Measurements from ENCODE around the gene MREG. TPM values are rescaled to one million over a fixed set of nuclear protein-coding genes. Genes with fewer than 3 reads are reported as not detected.
A peak's percentile ranks its signal among the peaks of the same experiment; 100 is the strongest.
"Not testable (repeated sequence)": the region's sequence is repeated elsewhere in the genome, so short reads cannot be mapped to it uniquely, and the experiment has no call there.

MREG gene
- total RNA-seq, 4 donors from 2014 or later = 2.2 to 5.6 (median 3.7) TPM

DNA sequence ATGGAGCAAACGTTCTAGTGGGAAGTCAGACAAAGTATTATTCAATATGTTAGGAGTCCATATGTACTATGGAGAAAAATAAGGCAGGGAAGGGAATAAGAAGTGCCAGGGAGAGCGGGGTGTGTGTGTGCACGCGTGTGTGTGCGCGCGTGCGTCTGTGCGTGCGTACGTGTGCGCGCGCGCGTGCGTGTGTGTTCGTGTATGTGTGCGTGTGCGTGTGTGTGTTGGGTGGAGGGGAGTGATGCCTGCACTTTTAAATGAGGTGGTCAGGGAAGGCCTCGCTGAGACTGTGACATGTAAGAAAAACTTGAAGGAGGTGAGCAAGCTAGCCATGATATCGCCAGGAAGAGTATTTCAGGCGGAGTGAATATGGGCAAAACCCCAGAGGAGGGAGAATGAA lies 1.6 kb upstream of the MREG start:
- ATAC-seq (ENCODE audit: low FRiP score) = no peak

DNA sequence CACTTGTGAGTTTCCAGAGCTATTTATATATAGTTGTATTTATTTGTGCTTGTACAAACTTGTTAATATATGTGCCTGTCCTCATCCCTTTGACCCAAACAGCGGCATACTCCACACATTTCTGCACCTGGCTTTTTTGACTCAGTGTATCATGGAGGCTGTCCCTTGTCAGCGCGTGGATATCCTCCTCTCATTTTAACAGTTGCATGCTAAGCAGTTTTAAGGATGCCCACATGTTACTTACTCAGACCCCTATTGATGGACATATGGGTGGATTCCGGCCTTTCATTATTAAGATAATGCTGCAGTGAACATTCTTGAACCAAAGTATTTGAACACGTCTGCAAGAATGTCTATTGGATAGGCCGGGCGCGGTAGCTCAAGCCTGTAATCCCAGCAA lies 655 bp upstream of the MREG start:
- TF ChIP-seq, protein P1, sequence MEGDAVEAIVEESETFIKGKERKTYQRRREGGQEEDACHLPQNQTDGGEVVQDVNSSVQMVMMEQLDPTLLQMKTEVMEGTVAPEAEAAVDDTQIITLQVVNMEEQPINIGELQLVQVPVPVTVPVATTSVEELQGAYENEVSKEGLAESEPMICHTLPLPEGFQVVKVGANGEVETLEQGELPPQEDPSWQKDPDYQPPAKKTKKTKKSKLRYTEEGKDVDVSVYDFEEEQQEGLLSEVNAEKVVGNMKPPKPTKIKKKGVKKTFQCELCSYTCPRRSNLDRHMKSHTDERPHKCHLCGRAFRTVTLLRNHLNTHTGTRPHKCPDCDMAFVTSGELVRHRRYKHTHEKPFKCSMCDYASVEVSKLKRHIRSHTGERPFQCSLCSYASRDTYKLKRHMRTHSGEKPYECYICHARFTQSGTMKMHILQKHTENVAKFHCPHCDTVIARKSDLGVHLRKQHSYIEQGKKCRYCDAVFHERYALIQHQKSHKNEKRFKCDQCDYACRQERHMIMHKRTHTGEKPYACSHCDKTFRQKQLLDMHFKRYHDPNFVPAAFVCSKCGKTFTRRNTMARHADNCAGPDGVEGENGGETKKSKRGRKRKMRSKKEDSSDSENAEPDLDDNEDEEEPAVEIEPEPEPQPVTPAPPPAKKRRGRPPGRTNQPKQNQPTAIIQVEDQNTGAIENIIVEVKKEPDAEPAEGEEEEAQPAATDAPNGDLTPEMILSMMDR (IDR thresholded peaks at IDR 0.05) = no peak
- DNase-seq (ENCODE audit: low spot score) (no peak), ATAC-seq (ENCODE audit: low FRiP score) (no peak)

More for the DNA sequence above, 1.6 kb upstream of the MREG start:
- DNase-seq (ENCODE audit: low spot score) = no peak
- TF ChIP-seq, protein P1 (IDR thresholded peaks at IDR 0.05) = no peak

DNA sequence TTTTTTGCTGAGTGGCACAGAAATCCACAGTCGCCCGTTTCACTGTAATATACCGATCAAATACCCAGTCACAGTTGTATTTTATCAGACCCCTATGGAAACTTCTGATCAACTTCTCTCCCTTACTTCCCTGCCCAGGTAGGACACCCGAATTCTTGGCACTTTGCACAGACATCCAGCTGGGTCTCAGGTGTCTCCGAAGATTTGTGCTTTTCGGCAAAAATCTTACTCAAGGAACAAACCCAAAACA lies 596 bp downstream of the MREG start:
- ATAC-seq (ENCODE audit: low FRiP score) = no peak
- TF ChIP-seq, protein P1 (IDR thresholded peaks at IDR 0.05) = no peak

DNA sequence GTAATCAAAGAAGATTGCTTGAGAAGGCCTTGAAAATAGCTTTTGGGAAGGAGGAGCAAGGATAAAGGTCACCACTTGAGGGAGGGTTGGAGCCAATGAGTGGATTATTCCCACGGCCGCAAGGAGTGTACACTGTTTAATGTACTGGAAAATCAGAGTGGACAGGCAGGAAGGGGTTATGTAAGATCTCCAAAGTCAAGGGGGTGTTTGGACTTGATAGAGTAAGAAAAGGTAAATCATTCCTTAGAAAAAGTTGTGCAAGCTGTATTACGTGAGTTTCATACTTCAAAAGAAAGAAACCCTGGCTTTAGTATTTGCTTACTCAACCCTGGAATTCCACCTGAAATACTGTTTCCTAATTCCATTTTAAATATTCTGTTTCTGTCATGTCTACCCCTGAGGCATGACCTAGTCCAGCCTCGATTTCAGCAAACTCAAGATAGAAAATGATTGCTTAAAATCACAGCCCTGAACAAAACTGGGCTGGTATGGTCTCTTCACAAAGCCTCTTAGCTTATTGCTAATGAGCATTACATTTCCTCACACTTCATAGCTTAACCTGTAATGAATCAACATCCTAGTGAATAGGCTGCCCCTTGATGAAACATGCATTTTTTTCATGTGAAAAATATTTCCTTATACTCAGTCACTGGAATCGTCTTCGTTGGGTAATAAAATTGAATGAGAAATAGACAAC lies 1.1 kb downstream of the MREG start:
- DNase-seq (ENCODE audit: low spot score) (no peak), ATAC-seq (ENCODE audit: low FRiP score) (peak; percentile 89)
- TF ChIP-seq, protein P1 (IDR thresholded peaks at IDR 0.05) = no peak

More for the DNA sequence above, 596 bp downstream of the MREG start:
- no peak for DNase-seq (ENCODE audit: low spot score)

DNA sequence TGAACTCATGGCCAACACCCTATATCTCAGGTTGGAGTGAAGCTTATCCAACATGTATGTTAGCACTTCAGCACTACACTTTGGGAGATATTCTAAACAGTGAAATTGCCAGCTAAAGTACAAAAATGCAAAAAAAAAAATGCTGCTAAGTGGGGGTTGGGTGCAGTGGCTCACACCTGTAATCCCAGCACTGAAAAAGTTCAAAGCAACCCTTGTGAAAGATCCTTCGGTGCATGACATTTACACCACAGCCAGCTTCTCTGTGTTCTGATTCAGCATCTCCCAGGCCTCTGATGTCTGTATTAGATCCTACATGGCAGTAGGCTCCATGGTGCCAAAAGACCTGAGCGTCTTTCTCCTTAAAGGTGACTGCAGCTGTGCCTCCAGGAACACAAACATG lies 4.1 kb downstream of the MREG start:
- not testable (repeated sequence) for DNase-seq (ENCODE audit: low spot score); ATAC-seq (ENCODE audit: low FRiP score)

DNA sequence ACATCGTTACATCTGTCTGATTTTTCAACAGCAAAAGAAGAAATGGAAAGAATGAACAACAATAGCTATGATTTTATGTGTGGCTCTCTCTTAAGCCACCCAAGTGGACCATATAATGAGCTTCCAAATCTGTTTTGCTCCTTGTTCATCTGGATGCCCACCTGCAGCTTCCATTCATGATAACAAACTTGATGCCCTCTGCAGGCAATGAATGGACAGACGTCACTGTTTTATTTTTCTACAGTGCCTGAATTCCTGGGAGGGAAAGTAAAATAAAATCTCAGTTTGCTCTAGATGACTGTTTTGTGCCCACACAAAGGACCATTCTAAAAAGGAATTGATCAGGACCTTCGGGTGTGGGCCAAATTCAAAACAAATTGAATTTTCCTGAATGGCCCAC lies 5.0 kb downstream of the MREG start:
- ATAC-seq (ENCODE audit: low FRiP score) (no peak), DNase-seq (ENCODE audit: low spot score) (no peak)
- TF ChIP-seq, protein P1 (IDR thresholded peaks at IDR 0.05) = no peak

DNA sequence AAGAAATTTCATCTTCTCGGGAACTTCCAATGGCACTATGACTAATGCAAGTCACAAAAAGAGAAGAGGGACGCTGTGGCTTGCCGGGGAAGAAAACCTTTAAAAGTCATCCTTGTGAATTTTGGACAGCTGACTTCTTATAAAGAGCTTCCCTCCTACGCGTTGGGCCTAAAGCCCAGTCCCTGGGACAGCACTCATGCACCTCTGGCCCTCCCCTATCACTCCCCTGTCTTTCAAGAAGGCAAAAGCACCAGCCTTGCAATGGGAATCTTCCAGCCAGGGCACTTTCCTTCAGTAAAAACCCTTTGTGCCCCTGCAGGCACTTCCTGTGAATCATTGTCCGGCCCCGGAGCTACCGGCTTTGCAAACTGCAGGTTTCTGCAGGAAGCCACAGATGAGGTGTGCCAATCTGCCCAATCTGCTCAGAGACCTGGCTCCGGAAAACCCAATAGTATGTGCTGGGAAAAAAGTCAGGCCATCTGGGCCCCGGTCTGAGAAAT lies 7.1 kb downstream of the MREG start:
- TF ChIP-seq, protein P1 (IDR thresholded peaks at IDR 0.05) = no peak
- no peak for DNase-seq (ENCODE audit: low spot score)
- no peak for ATAC-seq (ENCODE audit: low FRiP score)

All from omental fat pad (tissue), 4 donors.